ENCODE data around the gene NEK4. TPM values are rescaled to one million over a fixed set of nuclear protein-coding genes. Genes with fewer than 3 reads are reported as not detected.

NEK4 gene
- total and polyA plus RNA-seq, 2 of the 13 experiments (the other 11 are each of a cell fraction or from before 2014, with no cell fraction given), result 16.5 to 38.0 TPM

DNA sequence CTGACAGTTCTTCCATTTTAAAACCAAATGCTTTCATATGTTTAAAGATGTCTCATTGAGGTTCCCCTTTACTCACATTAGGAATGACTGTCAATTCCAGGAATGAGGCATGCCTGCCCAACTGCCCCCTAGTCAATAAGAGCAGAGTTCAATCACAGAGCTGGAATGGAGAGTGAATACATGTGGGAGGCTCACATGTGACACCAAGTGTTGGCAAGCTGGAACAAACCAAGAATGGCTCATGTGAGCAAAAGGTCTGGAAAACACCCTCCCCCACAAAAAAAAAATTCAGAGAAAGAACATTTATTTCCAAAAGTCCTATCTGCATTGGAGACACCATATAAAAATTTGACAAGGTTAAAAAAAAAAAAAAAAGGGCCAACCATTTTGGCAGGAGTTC, 88.7 kb downstream of the NEK4 start:
- H3K27me3 ChIP-seq (ENCODE audit: control insufficient read depth in 1 of 2, insufficient read depth in 2 of 2, low read length in 2 of 2), result no peaks in the 10 kb centered on the region; a peak in 1 of 5 replicates
- peak; percentile 90 for DNase-seq (ENCODE audit: low spot score)
- H3K4me3 ChIP-seq (replicated peaks in 1 of 3; ENCODE audit: insufficient read depth in 1 of 3, low read depth in 2 of 3, low read length in 3 of 3), result no peak overlapping the region
- peaks cover 4 to 26% of the 10 kb centered on the region in 2 experiments for H3K36me3 ChIP-seq (replicated peaks in 1 of 2; ENCODE audit: control insufficient read depth in 1 of 2, insufficient read depth in 2 of 2, low read length in 2 of 2)
- in situ Hi-C loops (cut with HindIII; ENCODE audit: extremely low pct_ligation_motif_present, low pct_unique_long_range_greater_than_20kb), result loop anchor here (10.0 kb wide), 1 partner anchor 227 kb away; the partner anchor contains the start of genes NISCH and TNNC1
- BruUV-seq (replicated peaks), result no TSS peak
- intact Hi-C loops (cut with micrococcal nuclease; ENCODE audit: unreplicated experiment), result loop anchor here (1.0 kb wide), 1 partner anchor 210 kb away; no protein-coding TSS in a partner anchor
- CTCF ChIA-PET (ENCODE audit: low intra/inter-chr PET ratio, low total read pairs), result interaction anchor here (1.2 kb wide), 1 partner anchor 210 kb away, joined by 3 read pairs; no protein-coding TSS in a partner anchor
- peaks cover 70% of the 10 kb centered on the region for H3K4me1 ChIP-seq (ENCODE audit: insufficient read depth, low read length)
- no peak overlapping the region for H2AFZ ChIP-seq (ENCODE audit: low read length)
- no peaks in the 10 kb centered on the region; the same call in 1 of the 2 replicates for H4K20me1 ChIP-seq (ENCODE audit: insufficient read depth, low read length)
- ATAC-seq, result peak; percentile 77
- H3K27ac ChIP-seq (ENCODE audit: extremely low read length, insufficient read depth, low read length), result peak overlapping the region; percentile 70
- H3K9ac ChIP-seq (ENCODE audit: insufficient read depth, low read depth, low read length), result no peak overlapping the region
- H3K9me3 ChIP-seq (ENCODE audit: low read length), result no peaks in the 10 kb centered on the region
- peaks cover 60% of the 10 kb centered on the region for H3K79me2 ChIP-seq (ENCODE audit: insufficient read depth, low read length)
- POLR2A ChIA-PET, result interaction anchor here (1.0 to 1.1 kb wide), 2 partner anchors 23 to 146 kb away, joined by 4 to 8 read pairs; partner anchors contain the start of genes GLT8D1, SPCS1 and UQCC5
- FAIRE-seq, result peak; percentile 95
- peak overlapping the region; percentile 45 for H3K4me2 ChIP-seq (ENCODE audit: low read depth, low read length)
- no peak for TF ChIP-seq PLRG1 (conservative IDR thresholded peaks at IDR 0.05)
- TF ChIP-seq SMARCE1 (IDR thresholded peaks at IDR 0.05; ENCODE audit: borderline replicate concordance), result no peak
- TF ChIP-seq KMT2B (CRISPR knock-in tag; IDR thresholded peaks at IDR 0.05), result no peak
- no peak for TF ChIP-seq ZNF672 (CRISPR knock-in tag; IDR thresholded peaks at IDR 0.05)
- TF ChIP-seq ZFP1 (CRISPR knock-in tag; IDR thresholded peaks at IDR 0.05), result no peak
- TF ChIP-seq ZNF703 (CRISPR knock-in tag; IDR thresholded peaks at IDR 0.05; ENCODE audit: borderline replicate concordance), result no peak
- no peak for TF ChIP-seq NONO (IDR thresholded peaks at IDR 0.05)
- no peak for TF ChIP-seq NONO (CRISPR knock-in tag; conservative IDR thresholded peaks at IDR 0.05)
- 0 out of 2 replicates have a peak, but pooled peaks have one; percentile 36 for TF ChIP-seq ARNTL (CRISPR knock-in tag; IDR thresholded peaks at IDR 0.05)
- TF ChIP-seq MAFF (IDR thresholded peaks at IDR 0.05; ENCODE audit: low read depth, low read length), result no peak
- TF ChIP-seq NCOR1 (IDR thresholded peaks at IDR 0.05; ENCODE audit: borderline replicate concordance, low read length), result peak; percentile 42; the same call in 1 of the 2 replicates
- no peak for TF ChIP-seq EZH2 (conservative IDR thresholded peaks at IDR 0.05; ENCODE audit: low read depth, low read length)
- TF ChIP-seq RXRA (CRISPR knock-in tag; IDR thresholded peaks at IDR 0.05), result no peak; the same call in 1 of the 2 replicates
- 0 out of 2 replicates have a peak, but pooled peaks have one; percentile 26 for TF ChIP-seq ZNF441 (CRISPR knock-in tag; IDR thresholded peaks at IDR 0.05; ENCODE audit: borderline replicate concordance)
- no peak for TF ChIP-seq MIER2 (CRISPR knock-in tag; IDR thresholded peaks at IDR 0.05)
- TF ChIP-seq JDP2 (CRISPR knock-in tag; IDR thresholded peaks at IDR 0.05; ENCODE audit: borderline replicate concordance), result no peak
- TF ChIP-seq, protein P1, sequence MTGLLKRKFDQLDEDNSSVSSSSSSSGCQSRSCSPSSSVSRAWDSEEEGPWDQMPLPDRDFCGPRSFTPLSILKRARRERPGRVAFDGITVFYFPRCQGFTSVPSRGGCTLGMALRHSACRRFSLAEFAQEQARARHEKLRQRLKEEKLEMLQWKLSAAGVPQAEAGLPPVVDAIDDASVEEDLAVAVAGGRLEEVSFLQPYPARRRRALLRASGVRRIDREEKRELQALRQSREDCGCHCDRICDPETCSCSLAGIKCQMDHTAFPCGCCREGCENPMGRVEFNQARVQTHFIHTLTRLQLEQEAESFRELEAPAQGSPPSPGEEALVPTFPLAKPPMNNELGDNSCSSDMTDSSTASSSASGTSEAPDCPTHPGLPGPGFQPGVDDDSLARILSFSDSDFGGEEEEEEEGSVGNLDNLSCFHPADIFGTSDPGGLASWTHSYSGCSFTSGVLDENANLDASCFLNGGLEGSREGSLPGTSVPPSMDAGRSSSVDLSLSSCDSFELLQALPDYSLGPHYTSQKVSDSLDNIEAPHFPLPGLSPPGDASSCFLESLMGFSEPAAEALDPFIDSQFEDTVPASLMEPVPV (CRISPR knock-in tag; IDR thresholded peaks at IDR 0.05), result no peak
- TF ChIP-seq ADNP (CRISPR knock-in tag; IDR thresholded peaks at IDR 0.05), result no peak
- TF ChIP-seq RBM39 (IDR thresholded peaks at IDR 0.05; ENCODE audit: low read depth, low read length, poor library complexity, severe bottlenecking), result no peak
- TF ChIP-seq SETDB1 (CRISPR knock-in tag; IDR thresholded peaks at IDR 0.05; ENCODE audit: borderline replicate concordance), result no peak
- TF ChIP-seq GZF1 (CRISPR knock-in tag; IDR thresholded peaks at IDR 0.05), result no peak
- TF ChIP-seq ZSCAN25 (CRISPR knock-in tag; IDR thresholded peaks at IDR 0.05), result no peak
- TF ChIP-seq PHF5A (CRISPR knock-in tag; IDR thresholded peaks at IDR 0.05; ENCODE audit: low read depth, unreplicated experiment), result peak; percentile 41
- TF ChIP-seq, protein P2, sequence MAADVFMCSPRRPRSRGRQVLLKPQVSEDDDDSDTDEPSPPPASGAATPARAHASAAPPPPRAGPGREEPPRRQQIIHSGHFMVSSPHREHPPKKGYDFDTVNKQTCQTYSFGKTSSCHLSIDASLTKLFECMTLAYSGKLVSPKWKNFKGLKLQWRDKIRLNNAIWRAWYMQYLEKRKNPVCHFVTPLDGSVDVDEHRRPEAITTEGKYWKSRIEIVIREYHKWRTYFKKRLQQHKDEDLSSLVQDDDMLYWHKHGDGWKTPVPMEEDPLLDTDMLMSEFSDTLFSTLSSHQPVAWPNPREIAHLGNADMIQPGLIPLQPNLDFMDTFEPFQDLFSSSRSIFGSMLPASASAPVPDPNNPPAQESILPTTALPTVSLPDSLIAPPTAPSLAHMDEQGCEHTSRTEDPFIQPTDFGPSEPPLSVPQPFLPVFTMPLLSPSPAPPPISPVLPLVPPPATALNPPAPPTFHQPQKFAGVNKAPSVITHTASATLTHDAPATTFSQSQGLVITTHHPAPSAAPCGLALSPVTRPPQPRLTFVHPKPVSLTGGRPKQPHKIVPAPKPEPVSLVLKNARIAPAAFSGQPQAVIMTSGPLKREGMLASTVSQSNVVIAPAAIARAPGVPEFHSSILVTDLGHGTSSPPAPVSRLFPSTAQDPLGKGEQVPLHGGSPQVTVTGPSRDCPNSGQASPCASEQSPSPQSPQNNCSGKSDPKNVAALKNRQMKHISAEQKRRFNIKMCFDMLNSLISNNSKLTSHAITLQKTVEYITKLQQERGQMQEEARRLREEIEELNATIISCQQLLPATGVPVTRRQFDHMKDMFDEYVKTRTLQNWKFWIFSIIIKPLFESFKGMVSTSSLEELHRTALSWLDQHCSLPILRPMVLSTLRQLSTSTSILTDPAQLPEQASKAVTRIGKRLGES (CRISPR knock-in tag; IDR thresholded peaks at IDR 0.05; ENCODE audit: borderline replicate concordance), result no peak

Measured in HepG2 (cell line).